NCI-H460 (cell line): ENCODE data around the gene COX6A2. TPM values are rescaled to one million over a fixed set of nuclear protein-coding genes. Genes with fewer than 3 reads are reported as not detected.
"Not testable (repeated sequence)": the region's sequence is repeated elsewhere in the genome, so short reads cannot be mapped to it uniquely, and the experiment has no call there.

Experiments
- DNase-seq: peaks from one replicate; pipeline ENCODE4 v3.0.0-alpha.2; 2016; ENCODE audit warnings: low read depth; ENCODE audit errors: extremely low read depth
- total RNA-seq: library from RNA; depleted of rRNA; stranded (reverse); fragments of >200 nt; shearing (Covaris generic); gene quantifications from 2 replicates; pipeline ENCODE4 v1.2.3, GENCODE V29; 2014

COX6A2 gene
- total RNA-seq, 1 experiment from 2014 or later: not detected

DNA sequence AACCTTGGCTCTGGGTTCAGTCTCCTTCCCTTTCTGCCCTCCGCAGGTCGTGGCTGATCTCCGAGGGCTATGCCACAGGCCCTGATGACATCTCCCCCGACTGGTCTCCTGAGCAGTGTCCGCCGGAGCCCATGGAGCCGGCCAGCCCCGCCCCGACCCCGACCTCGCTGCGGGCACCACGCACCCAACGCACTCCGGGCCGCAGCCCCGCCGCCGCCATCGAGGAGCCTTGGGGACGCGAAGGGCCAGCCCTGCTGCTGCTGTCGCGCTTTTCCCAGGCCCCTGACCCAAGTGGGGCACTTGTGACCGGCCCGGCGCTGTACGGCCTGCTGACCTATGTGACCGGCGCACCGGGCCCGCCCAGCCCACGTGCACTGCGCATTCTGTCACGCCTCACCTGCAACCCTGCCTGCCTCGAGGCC lies 36.2 kb upstream of the COX6A2 start:
- no peak for DNase-seq

GRCh38 chr16:31461921-31462804 lies 34.0 kb upstream of the COX6A2 start:
- DNase-seq: no peak

DNA sequence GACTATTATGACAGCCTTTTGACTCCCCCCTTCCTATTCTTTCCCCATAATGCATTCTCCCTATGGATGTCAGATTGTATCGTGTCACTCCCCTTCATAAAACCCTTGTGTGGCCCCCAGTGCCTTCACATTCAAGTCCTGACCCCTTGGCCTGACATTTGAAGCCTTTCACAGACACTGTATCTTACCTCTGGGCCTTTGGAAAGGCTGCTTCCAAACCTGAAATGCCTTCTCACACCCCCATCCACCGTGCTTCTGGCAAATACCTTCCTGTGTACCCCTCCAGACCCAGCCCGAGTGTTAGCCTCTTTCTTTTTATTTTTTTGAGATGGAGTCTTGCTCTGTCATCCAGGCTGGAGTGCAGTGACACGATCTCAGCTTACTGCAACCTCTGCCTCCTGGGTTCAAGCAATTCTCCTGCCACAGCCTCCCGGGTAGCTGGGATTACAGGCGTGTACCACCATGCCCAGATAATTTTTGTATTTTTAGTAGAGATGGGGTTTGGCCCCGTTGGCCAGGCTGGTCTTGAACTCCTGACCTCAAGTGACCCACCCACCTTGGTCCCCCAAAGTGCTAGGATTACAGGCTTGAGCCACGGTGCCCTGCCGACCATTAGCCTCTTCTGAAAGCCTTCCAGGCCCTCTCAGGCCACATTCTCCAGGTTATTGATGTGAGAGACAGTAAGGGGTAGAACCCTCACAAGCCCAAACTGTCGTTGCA lies 33.2 kb upstream of the COX6A2 start:
- DNase-seq: no peak

GRCh38 chr16:31460582-31461002 lies 32.4 kb upstream of the COX6A2 start:
- no peak for DNase-seq

GRCh38 chr16:31459687-31460581 lies 31.8 kb upstream of the COX6A2 start:
- peak; percentile 99 for DNase-seq

GRCh38 chr16:31458844-31459686 lies 30.9 kb upstream of the COX6A2 start, which contains the start of gene ARMC5:
ARMC5 (plus strand) TSS chr16:31459501; CDS start chr16:31459525, 24 bp downstream.
- DNase-seq: peak; percentile 98

DNA sequence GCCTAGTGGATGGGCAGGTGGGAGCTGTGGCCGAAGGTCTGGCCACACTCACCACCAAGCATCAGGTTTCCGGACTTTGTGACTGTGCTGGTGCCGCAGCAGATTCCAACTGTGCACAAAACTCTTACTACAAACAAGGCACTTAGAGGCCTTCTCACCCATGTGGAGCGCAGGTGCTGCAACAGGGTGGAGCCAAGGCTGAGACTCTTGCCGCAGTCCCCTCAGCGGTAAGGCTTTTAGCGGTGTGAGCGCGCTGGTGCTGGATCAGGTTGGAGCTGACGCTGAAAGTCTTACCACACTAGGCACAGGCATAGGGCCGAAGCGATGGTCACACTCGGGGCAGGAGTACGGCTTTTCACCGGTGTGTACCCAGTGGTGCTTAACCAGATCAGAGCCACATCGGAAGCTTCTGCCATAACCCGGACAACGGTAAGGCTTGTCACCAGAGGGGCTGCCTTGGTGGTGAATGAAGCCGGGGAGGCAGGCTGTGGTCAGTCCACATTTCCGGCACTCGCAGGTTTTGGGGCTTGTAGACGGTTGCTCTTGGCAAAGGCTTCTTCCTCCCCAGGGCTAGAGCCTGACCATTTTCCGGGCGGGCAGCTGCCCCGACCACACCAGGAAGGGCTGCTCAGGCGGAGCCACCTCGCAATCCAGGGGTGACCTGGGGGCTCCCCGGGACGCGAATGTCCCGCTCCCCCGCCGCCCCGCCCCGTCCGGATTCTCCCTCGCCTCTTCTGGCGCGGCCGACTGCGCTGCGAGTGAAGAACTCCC lies 30.1 kb upstream of the COX6A2 start:
- DNase-seq: no peak

DNA sequence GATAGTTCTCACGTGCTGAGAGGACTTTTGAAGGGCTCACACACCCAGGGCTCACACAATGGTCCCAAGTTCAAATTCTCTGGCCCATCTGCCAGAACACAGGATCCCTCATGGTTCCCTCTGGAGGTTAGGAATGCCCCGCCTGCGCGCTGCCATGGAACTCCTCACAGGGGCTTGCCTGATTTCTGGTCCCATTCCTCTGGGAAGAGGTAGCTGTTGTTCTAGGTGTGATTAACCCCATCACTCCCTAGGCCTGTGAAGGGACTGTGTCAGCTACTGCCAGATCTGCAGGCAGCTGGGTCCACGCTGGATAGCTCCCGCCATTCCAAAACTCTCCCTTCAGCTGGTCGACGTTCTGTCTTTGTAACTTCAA lies 28.8 kb upstream of the COX6A2 start:
- no peak for DNase-seq

- no peak for DNase-seq
Measured at GRCh38 chr16:31455601-31456314, 27.6 kb upstream of the COX6A2 start.

DNA sequence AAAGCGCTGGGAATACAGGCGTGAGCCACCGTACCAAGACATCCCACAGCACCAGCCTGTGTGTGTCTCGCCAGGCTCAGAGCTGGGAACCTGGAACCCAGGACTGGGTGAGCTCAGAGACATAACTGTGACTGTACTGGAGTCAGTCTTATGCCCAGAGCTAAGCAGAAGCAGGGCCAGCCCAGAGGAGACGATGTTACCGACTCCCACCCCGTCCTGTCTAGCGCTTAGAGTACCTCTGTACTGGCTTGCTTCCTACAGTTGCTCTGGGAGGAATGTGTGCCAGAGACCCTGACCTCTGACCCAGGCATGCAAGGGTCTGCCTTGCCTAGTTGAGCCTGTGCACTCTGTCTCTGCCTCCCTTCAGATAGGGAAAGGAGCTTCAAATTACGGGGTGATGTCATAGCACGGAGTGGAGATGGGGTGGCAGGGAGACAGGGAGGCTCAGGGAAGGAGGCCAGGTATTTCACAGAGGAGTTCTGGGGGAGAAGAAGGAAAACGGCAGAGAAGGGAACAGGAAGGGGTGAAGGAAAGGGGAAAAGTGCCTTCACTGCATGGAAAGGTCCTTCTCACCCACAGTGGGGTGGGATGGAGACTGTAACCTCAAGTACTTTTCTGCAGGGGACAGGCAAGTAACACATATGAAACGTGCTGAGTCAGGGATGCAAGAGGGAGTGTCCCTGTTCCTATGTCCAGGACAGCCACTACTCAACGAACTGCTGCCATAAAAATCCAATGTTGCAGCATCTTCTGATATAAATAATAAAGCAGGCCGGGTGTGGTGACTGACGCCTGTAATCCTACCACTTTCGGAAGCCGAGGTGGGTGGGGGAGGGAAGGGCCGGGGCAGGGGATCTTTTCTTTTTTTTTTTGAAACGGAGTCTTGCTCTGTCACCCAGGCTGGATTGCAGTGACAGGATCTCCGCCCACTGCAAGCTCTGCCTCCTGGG lies 25.4 kb upstream of the COX6A2 start:
- peak; percentile 89 for DNase-seq

DNA sequence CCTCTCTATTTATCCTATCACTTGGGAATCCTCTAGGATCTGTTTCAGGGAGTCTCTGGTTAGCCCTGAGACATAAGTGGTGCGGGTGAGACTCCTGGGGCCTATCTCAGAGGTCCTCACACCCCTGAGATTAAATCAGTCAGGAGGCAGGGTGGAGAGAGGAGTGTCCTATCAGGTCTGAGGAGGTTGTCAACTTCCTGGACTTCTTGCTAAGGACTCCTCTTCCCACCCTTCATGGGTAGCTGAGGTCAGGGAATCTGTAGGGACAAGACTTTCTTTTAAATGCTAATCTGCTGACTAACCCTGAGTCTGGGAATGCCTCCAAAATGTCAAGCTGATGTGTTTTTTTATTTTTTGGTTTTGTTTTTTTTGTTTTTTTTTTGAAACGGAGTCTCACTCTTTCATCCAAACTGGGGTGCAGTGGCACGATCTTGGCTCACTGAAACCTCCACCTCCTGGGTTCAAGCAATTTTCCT lies 24.5 kb upstream of the COX6A2 start:
- peak; percentile 51 for DNase-seq

- DNase-seq: peak; percentile 82
Measured at GRCh38 chr16:31451681-31452351, 23.7 kb upstream of the COX6A2 start.

DNA sequence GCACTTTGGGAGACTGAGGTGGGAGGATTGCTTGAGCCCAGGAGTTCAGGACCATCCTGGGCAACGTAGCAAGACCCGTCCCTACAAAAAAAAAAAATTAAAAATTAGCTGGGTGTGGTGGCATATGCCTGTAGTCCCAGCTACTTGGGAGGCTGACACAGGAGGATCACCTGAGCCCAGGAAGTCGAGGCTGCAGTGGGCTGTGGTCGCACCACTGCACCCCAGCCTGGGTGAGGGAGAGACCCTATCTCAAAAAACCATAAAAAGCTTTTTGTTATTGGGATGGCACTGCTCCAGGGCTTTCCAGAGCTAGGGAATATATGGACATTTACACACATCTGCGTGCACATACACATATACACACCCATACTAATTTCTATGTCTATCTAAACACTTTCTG lies 23.0 kb upstream of the COX6A2 start:
- DNase-seq: no peak

DNA sequence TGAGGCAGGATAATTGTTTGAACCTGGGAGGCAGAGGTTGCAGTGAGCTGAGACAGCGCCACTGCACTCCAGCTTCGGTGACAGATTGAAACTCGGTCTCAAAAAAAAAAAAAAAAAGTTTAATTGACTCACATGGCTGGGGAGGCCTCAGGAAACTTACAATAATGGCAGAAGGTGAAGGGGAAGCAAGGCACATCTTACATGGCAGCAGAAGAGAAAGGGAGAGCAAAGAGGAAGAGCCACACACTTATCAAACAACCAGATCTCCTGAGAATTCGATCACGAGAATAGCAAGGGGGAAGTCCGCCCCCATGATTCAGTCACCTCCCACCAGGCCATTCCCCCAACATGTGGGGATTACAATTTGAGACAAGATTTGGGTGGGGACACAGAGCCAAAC lies 17.8 kb upstream of the COX6A2 start:
- DNase-seq: not testable (repeated sequence)

DNA sequence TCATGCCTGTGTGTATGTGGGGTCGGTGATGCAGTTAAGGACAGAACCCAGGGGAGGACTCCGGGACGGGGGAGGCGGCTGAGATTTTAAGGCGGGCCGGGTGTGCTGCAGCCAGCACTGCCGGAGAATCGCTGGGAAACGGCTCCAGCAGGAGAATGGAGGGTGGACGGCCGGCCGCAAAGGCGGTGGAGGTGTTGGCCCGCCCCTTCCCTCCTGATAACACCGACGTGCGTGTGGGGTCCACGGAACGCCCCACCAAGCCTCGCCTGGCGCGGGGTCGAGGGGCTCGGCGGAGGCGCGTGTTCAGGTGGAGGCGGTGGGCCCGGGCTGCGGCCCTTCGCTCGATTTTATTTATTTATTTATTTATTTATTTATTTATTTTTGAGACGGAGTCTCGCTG lies 13.8 kb upstream of the COX6A2 start:
- DNase-seq: no peak

- DNase-seq: no peak
Measured at GRCh38 chr16:31440516-31441184, 12.5 kb upstream of the COX6A2 start.
